Measurements from ENCODE around the gene LRRC56.
"Not testable (repeated sequence)": the region's sequence is repeated elsewhere in the genome, so short reads cannot be mapped to it uniquely, and the experiment has no call there.

LRRC56 gene

DNA sequence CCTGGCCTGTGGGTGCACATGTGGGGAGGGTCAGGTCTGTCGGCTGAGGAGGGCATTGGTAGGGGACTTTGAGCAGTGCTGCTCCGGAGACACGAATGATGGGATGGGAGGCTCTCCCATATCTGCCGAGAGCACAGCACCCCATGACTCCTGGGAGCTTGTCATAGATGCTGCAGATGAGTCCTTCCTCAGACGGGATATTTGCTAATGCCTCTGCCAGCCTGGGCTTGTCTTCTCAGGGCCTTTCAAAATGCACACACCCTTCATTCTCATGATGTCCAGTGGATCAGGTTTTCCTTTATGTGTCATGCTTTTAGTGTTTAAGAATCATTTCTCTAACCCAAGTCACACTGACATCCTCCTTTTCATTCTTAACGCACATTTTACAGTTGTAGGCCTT lies 22.2 kb upstream of the LRRC56 start:
- Histone ChIP-seq H3K9me3 (ENCODE audit: control insufficient read depth, insufficient read depth, low read length) (peaks cover 3% of the 10 kb centered on the region; the same call in 1 of the 2 replicates), H3K27ac (ENCODE audit: low read depth, low read length) (no peak overlapping the region), H3K9ac (ENCODE audit: low read depth, low read length) (no peak overlapping the region), H3K4me1 (ENCODE audit: control insufficient read depth, insufficient read depth, low read length) (no peaks in the 10 kb centered on the region), H3K36me3 (ENCODE audit: control insufficient read depth, insufficient read depth, low read length) (no peaks in the 10 kb centered on the region), H3K4me3 (ENCODE audit: low read depth, low read length) (no peak overlapping the region), H3K27me3 (ENCODE audit: control insufficient read depth, insufficient read depth, low read length) (no peaks in the 10 kb centered on the region)

DNA sequence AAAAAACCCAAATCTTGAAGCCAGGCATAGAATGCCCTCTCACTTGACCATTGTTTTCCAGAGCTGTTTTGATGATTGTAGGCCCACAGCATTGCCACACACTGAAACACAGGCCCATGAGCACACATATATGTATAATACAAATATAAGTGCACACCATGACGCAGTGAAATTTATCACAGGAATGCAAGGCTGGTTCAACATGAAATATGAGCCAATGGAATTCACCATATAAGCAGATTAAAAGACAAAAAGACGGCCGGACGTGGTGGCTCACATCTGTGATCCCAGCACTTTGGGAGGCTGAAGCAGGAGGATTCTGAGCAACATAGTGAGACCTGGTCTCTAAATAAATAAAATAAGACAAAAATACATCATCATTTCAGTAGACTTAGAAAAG lies 20.9 kb upstream of the LRRC56 start:
- Histone ChIP-seq H3K9ac (ENCODE audit: low read depth, low read length) (no peak overlapping the region), H3K4me3 (ENCODE audit: low read depth, low read length) (no peak overlapping the region), H3K27ac (ENCODE audit: low read depth, low read length) (no peak overlapping the region), H3K4me1 (ENCODE audit: control insufficient read depth, insufficient read depth, low read length) (no peaks in the 10 kb centered on the region), H3K9me3 (ENCODE audit: control insufficient read depth, insufficient read depth, low read length) (peaks cover 3% of the 10 kb centered on the region; the same call in 1 of the 2 replicates), H3K36me3 (ENCODE audit: control insufficient read depth, insufficient read depth, low read length) (no peaks in the 10 kb centered on the region), H3K27me3 (ENCODE audit: control insufficient read depth, insufficient read depth, low read length) (no peaks in the 10 kb centered on the region)

GRCh38 chr11:516918-517685 lies 20.2 kb upstream of the LRRC56 start:
- not testable (repeated sequence) for H3K9ac ChIP-seq (ENCODE audit: low read depth, low read length); H3K27ac ChIP-seq (ENCODE audit: low read depth, low read length); H3K36me3 ChIP-seq (ENCODE audit: control insufficient read depth, insufficient read depth, low read length); H3K4me1 ChIP-seq (ENCODE audit: control insufficient read depth, insufficient read depth, low read length); H3K27me3 ChIP-seq (ENCODE audit: control insufficient read depth, insufficient read depth, low read length); H3K9me3 ChIP-seq (ENCODE audit: control insufficient read depth, insufficient read depth, low read length); H3K4me3 ChIP-seq (ENCODE audit: low read depth, low read length)

GRCh38 chr11:518463-519202 lies 18.7 kb upstream of the LRRC56 start:
- Histone ChIP-seq H3K9me3 (ENCODE audit: control insufficient read depth, insufficient read depth, low read length) (peaks cover 3% of the 10 kb centered on the region; the same call in 1 of the 2 replicates), H3K9ac (ENCODE audit: low read depth, low read length) (no peak overlapping the region), H3K27me3 (ENCODE audit: control insufficient read depth, insufficient read depth, low read length) (no peaks in the 10 kb centered on the region), H3K36me3 (ENCODE audit: control insufficient read depth, insufficient read depth, low read length) (no peaks in the 10 kb centered on the region), H3K27ac (ENCODE audit: low read depth, low read length) (no peak overlapping the region), H3K4me1 (ENCODE audit: control insufficient read depth, insufficient read depth, low read length) (no peaks in the 10 kb centered on the region), H3K4me3 (ENCODE audit: low read depth, low read length) (peak overlapping the region; percentile 37; the same call in 1 of the 2 replicates)

DNA sequence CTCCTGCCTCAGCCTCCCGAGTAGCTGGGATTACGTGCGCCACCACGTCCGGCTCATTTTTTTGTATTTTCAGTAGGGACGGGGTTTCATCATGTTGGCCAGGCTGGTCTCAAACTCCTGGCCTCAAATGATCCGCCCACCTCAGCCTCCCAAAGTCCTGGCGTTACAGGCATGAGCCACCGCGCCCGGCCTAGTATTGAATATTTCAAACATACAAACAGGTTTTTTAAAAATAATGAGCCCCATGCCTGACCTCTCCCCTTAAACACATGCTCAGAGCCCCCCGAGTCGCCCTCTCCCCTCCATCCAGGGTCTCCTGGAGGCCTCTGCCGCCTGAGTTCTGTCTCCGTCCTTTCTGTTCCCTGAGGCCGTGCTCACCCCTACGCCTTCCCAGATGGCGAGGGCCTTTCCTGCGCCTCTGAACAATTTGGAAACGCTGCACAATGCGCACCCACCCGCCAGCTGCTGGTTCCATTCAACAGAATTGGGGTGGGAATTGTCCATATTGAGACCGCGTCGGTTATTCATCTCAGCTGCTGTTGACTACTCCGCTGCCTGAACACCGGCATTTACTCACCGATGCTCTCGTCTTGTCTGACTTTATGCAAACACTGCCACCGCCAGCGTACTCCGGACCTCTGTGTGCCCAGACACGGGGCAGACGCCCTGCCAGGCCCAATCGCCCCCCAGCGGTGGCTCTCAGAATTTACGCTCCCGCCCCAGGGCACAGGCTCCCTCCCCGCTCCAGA lies 16.7 kb upstream of the LRRC56 start:
- Histone ChIP-seq H3K36me3 (ENCODE audit: control insufficient read depth, insufficient read depth, low read length) (no peaks in the 10 kb centered on the region), H3K27me3 (ENCODE audit: control insufficient read depth, insufficient read depth, low read length) (no peaks in the 10 kb centered on the region), H3K4me3 (ENCODE audit: low read depth, low read length) (no peak overlapping the region), H3K4me1 (ENCODE audit: control insufficient read depth, insufficient read depth, low read length) (no peaks in the 10 kb centered on the region), H3K9ac (ENCODE audit: low read depth, low read length) (no peak overlapping the region), H3K9me3 (ENCODE audit: control insufficient read depth, insufficient read depth, low read length) (peaks cover 3% of the 10 kb centered on the region; the same call in 1 of the 2 replicates), H3K27ac (ENCODE audit: low read depth, low read length) (no peak overlapping the region)

DNA sequence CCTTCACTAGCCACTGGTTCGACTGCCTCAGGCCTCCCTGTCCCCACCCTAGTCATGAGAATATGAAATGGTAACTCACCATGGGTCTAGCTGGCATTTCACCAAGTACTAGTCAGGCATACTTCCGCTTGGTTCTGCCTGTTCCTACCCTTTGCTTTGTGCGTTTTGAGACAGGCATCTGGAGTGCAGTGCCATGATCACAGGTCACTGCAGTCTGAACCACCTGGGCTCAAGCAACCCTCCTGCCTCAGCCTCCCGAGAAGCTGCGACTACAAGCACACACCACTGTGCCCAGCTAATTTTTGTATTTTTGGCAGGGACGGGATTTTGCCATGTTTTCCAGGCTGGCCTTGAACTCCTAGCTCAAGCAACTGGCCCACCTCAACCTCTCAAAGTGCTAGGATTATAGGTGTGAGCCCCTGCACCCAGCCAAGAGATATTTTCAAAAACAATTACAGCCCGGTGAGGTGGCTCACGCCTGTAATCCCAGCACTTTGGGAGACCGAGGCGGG lies 16.1 kb upstream of the LRRC56 start:
- no peaks in the 10 kb centered on the region for H3K27me3 ChIP-seq (ENCODE audit: control insufficient read depth, insufficient read depth, low read length)
- no peaks in the 10 kb centered on the region for H3K4me1 ChIP-seq (ENCODE audit: control insufficient read depth, insufficient read depth, low read length)
- no peak overlapping the region for H3K27ac ChIP-seq (ENCODE audit: low read depth, low read length)
- no peak overlapping the region for H3K4me3 ChIP-seq (ENCODE audit: low read depth, low read length)
- H3K9ac ChIP-seq (ENCODE audit: low read depth, low read length) = no peak overlapping the region
- H3K9me3 ChIP-seq (ENCODE audit: control insufficient read depth, insufficient read depth, low read length) = peaks cover 3% of the 10 kb centered on the region; the same call in 1 of the 2 replicates
- H3K36me3 ChIP-seq (ENCODE audit: control insufficient read depth, insufficient read depth, low read length) = no peaks in the 10 kb centered on the region

GRCh38 chr11:526192-526591 lies 11.1 kb upstream of the LRRC56 start:
- Histone ChIP-seq H3K27me3 (ENCODE audit: control insufficient read depth, insufficient read depth, low read length) (no peaks in the 10 kb centered on the region), H3K9me3 (ENCODE audit: control insufficient read depth, insufficient read depth, low read length) (no peaks in the 10 kb centered on the region), H3K4me3 (ENCODE audit: low read depth, low read length) (no peak overlapping the region), H3K9ac (ENCODE audit: low read depth, low read length) (no peak overlapping the region), H3K27ac (ENCODE audit: low read depth, low read length) (no peak overlapping the region), H3K36me3 (ENCODE audit: control insufficient read depth, insufficient read depth, low read length) (no peaks in the 10 kb centered on the region), H3K4me1 (ENCODE audit: control insufficient read depth, insufficient read depth, low read length) (no peaks in the 10 kb centered on the region)

- Histone ChIP-seq H3K4me3 (ENCODE audit: low read depth, low read length) (no peak overlapping the region), H3K9me3 (ENCODE audit: control insufficient read depth, insufficient read depth, low read length) (no peaks in the 10 kb centered on the region), H3K27me3 (ENCODE audit: control insufficient read depth, insufficient read depth, low read length) (no peaks in the 10 kb centered on the region), H3K36me3 (ENCODE audit: control insufficient read depth, insufficient read depth, low read length) (peaks cover 18% of the 10 kb centered on the region), H3K9ac (ENCODE audit: low read depth, low read length) (no peak overlapping the region), H3K27ac (ENCODE audit: low read depth, low read length) (no peak overlapping the region), H3K4me1 (ENCODE audit: control insufficient read depth, insufficient read depth, low read length) (no peaks in the 10 kb centered on the region)
Observed at GRCh38 chr11:528166-528814, 9.0 kb upstream of the LRRC56 start.

- H3K9ac ChIP-seq (ENCODE audit: low read depth, low read length) = no peak overlapping the region
- no peak overlapping the region for H3K4me3 ChIP-seq (ENCODE audit: low read depth, low read length)
- H3K4me1 ChIP-seq (ENCODE audit: control insufficient read depth, insufficient read depth, low read length) = no peaks in the 10 kb centered on the region
- peaks cover 26% of the 10 kb centered on the region for H3K36me3 ChIP-seq (ENCODE audit: control insufficient read depth, insufficient read depth, low read length)
- H3K9me3 ChIP-seq (ENCODE audit: control insufficient read depth, insufficient read depth, low read length) = no peaks in the 10 kb centered on the region
- no peaks in the 10 kb centered on the region for H3K27me3 ChIP-seq (ENCODE audit: control insufficient read depth, insufficient read depth, low read length)
- no peak overlapping the region for H3K27ac ChIP-seq (ENCODE audit: low read depth, low read length)
Observed at GRCh38 chr11:528815-529727, 8.3 kb upstream of the LRRC56 start.
